OCI-LY1 (cell line): Measurements from ENCODE around the gene MET.

Experiments used
- CTCF ChIP-seq: fragments of 200-600 bp; sonication (generic), shearing (Covaris generic); IDR thresholded peaks from 2 replicates; pipeline ENCODE4 v1.5.1; 2017; ENCODE audit warnings: mild to moderate bottlenecking, antibody characterized with exemption, low read length, moderate library complexity, mixed read lengths
- EZH2 ChIP-seq: fragments of 200-600 bp; sonication (generic), shearing (Covaris generic); IDR thresholded peaks from 2 replicates; pipeline ENCODE4 v1.8.0; 2017; ENCODE audit warnings: borderline replicate concordance, mixed run types, mild to moderate bottlenecking, antibody characterized with exemption, low read length, moderate library complexity, mixed read lengths

DNA sequence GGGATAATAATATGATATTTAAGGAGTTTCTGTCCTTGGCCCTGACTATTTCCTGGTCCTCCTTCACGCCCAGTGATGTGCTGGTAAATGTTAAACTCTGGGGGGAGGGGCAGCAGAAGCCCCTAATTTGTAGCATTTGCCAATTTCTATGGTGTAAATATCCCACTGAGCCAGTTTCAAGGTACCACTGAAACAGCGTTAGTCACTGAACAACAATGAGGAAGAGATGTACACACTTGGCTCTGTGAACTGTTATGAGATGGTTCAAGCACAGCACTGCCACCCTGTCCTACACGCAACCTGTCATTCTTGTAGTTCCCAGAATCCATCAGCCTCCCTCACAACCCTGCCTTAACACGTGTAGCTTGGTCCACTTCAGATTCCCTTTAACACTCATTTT is 39.8 kb downstream of the MET start:
- TF ChIP-seq CTCF, result no peak
- TF ChIP-seq EZH2, result no peak
